ENCODE measurements around the gene KLHDC8A. TPM values are rescaled to one million over a fixed set of nuclear protein-coding genes. Genes with fewer than 3 reads are reported as not detected.

Gene KLHDC8A
- total RNA-seq, 2 donors from 2014 or later: not detected

- DNase-seq (ENCODE audit: low spot score in 2 of 2) (no peak), ATAC-seq (no peak)
- Mint-ChIP-seq H3K9me3 (no peaks in the 10 kb centered on the region), H3K27ac (peak overlapping the region; percentile 9 to 88), H3K36me3 (peaks cover 0 to 4% of the 10 kb centered on the region in 2 donors)
Observed at GRCh38 chr1:205315008-205315618, 41.6 kb downstream of the KLHDC8A start.

- peak overlapping the region; percentile 88 to 94 for H3K27ac Mint-ChIP-seq
- no peaks in the 10 kb centered on the region for H3K36me3 Mint-ChIP-seq
- no peaks in the 10 kb centered on the region for H3K9me3 Mint-ChIP-seq
- DNase-seq (ENCODE audit: low spot score in 2 of 2): peak in 1 of 2 donors; percentile 46
- ATAC-seq: peak; percentile 75 to 87
Observed at GRCh38 chr1:205313563-205314308, 43.0 kb downstream of the KLHDC8A start.

GRCh38 chr1:205312866-205313562 is 43.7 kb downstream of the KLHDC8A start:
- peak in 1 of 2 donors; percentile 1 for ATAC-seq
- H3K36me3 Mint-ChIP-seq: no peaks in the 10 kb centered on the region
- no peaks in the 10 kb centered on the region for H3K9me3 Mint-ChIP-seq
- H3K27ac Mint-ChIP-seq: peak overlapping the region; percentile 88 to 94
- DNase-seq (ENCODE audit: low spot score in 2 of 2): no peak

DNA sequence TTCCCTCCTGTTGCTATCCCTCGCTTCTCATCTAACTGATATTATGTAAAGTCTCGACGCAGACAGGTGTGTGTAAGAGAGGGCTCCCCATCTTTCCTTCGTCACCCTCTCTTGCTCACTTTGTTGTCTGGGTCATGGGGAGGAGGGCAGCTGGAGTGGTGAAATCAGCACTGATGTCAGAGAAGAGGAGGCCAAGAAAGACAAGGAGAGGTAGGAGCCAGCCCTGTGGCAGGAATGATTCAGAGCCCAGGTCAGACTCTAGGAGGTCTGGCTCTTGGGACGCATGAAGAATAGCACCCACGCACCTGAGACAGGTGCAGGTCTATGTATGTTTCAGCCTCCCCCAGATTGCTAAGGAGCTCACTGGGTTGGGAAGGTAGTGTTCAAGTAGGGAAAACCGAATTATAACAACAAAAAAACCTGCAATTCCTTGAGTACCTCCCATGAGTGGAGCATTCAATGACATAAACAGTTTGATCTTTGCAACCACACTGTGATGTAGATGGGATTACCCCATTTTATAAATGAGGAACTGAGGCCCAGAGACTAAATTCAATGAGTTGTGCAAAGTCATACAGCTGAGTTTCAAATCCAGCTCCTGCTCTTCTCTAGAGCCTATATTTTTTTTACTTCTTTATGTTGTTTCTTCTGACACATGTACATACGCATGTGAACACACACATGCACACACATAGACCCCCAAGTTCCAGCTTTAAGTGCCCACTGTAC is 45.6 kb downstream of the KLHDC8A start:
- H3K9me3 Mint-ChIP-seq: no peaks in the 10 kb centered on the region
- DNase-seq (ENCODE audit: low spot score in 2 of 2) (no peak), ATAC-seq (no peak)
- peak overlapping the region in 1 of 2 donors; percentile 31 for H3K27ac Mint-ChIP-seq
- no peaks in the 10 kb centered on the region for H3K36me3 Mint-ChIP-seq

DNA sequence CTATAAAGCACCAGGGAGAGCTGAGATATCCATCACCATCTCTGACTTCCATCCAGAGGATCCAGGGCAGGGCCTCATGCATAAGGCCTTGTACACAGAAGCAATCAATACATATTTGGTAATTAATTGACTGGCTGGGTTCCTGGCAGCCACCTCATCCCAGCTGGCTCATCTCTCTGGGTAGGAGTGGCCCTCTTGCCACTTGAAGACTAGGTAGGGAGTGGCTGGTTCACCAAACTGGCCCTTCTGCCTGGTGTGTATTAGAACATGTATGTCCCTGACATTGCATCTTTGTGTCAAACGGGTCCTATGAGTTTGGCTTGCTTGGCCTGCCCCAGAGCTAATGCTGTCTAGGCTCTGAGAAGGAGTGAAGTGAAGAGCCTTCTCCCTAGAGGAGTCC is 47.0 kb downstream of the KLHDC8A start:
- Mint-ChIP-seq H3K9me3 (no peaks in the 10 kb centered on the region), H3K36me3 (peaks cover 7% of the 10 kb centered on the region in 2 donors), H3K27ac (no peak overlapping the region)
- ATAC-seq (no peak), DNase-seq (ENCODE audit: low spot score in 2 of 2) (no peak)

DNA sequence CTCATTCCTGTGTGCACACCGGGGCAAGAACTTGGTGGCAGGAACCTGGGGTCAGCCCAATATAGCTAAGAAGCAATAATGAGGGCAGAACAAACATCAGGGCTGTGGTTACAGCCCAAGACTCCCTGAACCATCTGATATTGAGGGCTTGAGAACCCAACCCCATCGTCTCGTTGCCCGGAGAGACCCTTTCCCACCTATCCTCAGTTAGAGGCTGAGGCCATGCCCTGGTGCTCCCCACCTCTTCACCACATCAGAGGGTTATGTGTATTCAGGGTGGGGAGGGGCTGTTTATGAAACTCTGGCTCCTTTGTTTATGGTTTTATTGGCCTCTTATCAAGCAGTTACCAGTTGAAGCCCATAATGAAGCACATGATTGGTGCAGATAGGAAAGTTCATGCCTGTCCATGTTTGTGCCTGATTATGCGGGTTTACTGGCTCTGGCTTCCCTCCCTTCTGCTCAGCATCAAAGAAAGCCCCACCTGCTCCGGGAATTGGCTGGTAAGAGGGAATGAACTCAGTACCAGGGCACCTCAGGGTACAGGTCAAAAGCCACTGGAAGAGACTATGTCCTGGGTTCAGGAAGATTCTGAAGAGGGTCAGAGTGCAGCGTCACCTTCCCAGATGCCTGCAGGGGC is 49.7 kb downstream of the KLHDC8A start:
- no peak for DNase-seq (ENCODE audit: low spot score in 2 of 2)
- peak overlapping the region in 1 of 2 donors; percentile 50 for H3K27ac Mint-ChIP-seq
- H3K9me3 Mint-ChIP-seq: no peaks in the 10 kb centered on the region
- H3K36me3 Mint-ChIP-seq: peaks cover 9 to 11% of the 10 kb centered on the region in 2 donors
- no peak for ATAC-seq

- peak overlapping the region in 1 of 2 donors; percentile 75 for H3K27ac Mint-ChIP-seq
- H3K9me3 Mint-ChIP-seq: no peaks in the 10 kb centered on the region
- DNase-seq (ENCODE audit: low spot score in 2 of 2) (no peak), ATAC-seq (peak; percentile 55 to 63)
- H3K36me3 Mint-ChIP-seq: peaks cover 9 to 11% of the 10 kb centered on the region in 2 donors
Observed at GRCh38 chr1:205304695-205305070, 52.0 kb downstream of the KLHDC8A start.

DNA sequence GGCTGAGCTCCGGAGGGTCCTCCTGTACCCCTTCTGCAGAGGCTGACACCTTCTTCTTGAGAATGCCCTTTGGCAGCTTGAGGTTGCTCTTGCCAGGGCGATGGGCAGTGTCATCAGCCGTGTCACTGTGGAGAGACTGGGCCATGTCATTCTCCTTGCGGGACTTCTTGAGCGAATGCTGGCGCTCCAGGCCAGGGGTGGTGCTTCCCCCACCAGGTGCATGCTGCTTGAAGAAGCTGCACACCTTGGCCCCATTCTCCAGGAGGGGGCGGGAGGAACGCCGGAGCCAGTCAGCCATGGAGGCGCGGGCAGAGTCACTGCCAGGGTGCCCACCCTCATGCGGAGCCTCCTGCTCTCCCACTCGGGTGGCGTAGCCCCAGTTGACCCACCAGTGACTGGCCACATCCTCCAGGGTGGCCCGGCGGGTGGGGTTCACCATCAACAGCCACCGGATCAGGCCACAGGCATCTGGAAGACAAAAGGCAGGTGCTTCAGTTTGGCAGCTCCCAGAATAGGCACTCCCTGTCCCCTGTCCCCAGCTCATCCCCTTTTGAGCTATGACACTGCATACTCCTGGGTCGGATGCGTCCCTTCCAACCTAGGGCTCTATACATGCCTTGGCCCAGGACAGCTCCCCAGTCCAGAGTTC is 52.6 kb downstream of the KLHDC8A start:
- Mint-ChIP-seq H3K27ac (peak overlapping the region in 1 of 2 donors; percentile 75), H3K9me3 (no peaks in the 10 kb centered on the region), H3K36me3 (peaks cover 9 to 11% of the 10 kb centered on the region in 2 donors)
- DNase-seq (ENCODE audit: low spot score in 2 of 2) (no peak), ATAC-seq (peak in 1 of 2 donors; percentile 38)

DNA sequence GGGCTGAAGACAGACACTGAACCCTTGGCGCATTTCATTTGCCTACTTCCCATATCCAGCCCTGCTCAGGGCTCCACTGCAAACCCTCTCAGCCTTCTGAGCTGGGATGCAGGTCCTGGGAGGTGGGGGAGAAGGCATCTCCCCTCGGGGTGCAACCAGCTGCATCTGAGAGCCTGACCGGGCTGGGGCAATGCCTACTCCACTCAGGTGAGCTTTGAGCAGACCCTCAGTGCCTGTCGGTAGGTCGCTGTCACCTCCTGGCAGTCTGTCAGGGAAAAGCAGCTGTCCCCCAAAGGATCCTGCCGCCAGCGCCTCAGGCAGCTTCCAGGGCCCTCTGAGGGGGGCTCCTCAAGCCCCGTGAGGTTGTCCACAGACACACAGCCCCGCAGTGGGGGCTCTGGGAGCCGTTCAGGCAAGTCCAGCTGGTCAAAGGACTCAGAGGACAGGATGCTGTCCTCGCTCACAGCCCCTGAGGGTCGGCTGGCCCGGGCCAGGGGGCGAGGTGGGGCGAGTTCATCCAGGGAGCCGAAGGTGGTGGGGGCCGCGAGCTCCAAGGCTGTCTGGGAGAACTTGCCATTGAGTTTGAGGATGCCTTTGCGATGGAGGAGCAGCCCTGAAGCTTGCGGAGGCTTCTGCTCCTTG is 53.4 kb downstream of the KLHDC8A start:
- Mint-ChIP-seq H3K9me3 (no peaks in the 10 kb centered on the region), H3K27ac (no peak overlapping the region), H3K36me3 (peaks cover 9 to 11% of the 10 kb centered on the region in 2 donors)
- no peak for DNase-seq (ENCODE audit: low spot score in 2 of 2)
- no peak for ATAC-seq

GRCh38 chr1:205301842-205302588 is 54.7 kb downstream of the KLHDC8A start:
- no peaks in the 10 kb centered on the region for H3K9me3 Mint-ChIP-seq
- ATAC-seq (no peak), DNase-seq (ENCODE audit: low spot score in 2 of 2) (no peak)
- H3K27ac Mint-ChIP-seq: peak overlapping the region in 1 of 2 donors; percentile 48
- H3K36me3 Mint-ChIP-seq: peaks cover 9 to 11% of the 10 kb centered on the region in 2 donors

- Mint-ChIP-seq H3K9me3 (no peaks in the 10 kb centered on the region), H3K27ac (peak overlapping the region in 1 of 2 donors; percentile 2), H3K36me3 (peaks cover 9 to 11% of the 10 kb centered on the region in 2 donors)
- ATAC-seq (no peak), DNase-seq (ENCODE audit: low spot score in 2 of 2) (no peak)
Observed at GRCh38 chr1:205301205-205301821, 55.4 kb downstream of the KLHDC8A start.

GRCh38 chr1:205300149-205300548 is 56.6 kb downstream of the KLHDC8A start:
- Mint-ChIP-seq H3K36me3 (peaks cover 7 to 8% of the 10 kb centered on the region in 2 donors), H3K27ac (no peak overlapping the region), H3K9me3 (no peaks in the 10 kb centered on the region)

DNA sequence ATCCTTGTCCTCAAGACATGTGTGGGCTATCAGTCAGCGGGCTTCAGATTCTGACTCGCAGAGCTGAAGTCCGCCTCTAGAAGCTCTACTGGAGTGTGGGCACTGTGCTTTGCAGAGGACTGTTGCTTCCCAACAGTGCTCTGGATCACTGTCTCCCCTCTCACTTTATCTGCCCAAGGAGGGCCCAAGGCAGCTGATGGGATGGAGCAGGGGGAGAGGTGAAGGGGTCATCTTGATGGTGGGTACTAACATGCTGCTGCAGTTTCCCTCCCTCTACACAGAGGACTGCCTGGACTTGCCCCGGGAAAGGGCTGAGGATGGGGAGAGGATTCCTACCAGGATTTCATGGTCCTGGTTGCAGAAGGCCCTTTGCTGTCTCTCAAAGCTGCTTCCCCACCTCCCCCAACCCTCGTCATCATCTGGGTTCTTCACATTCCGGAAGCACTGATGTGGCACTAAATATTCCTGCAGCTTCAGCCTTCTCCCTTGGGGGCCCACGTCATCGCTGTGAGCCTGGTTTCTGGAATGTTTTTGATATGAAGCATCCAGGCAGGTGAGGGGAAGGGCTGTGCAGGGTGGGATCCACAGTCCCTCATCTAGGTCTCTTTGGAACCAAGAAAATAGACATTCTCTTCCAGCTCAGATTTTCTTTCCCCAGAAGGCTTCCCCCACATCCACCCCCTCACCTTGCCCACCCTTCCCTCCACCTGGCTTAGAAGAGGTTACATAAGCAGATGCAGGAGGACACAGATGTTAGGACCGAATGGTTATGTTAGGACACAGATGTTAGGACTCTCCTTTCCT is 58.3 kb downstream of the KLHDC8A start:
- no peak for DNase-seq (ENCODE audit: low spot score in 2 of 2)
- no peak overlapping the region for H3K27ac Mint-ChIP-seq
- H3K9me3 Mint-ChIP-seq: no peaks in the 10 kb centered on the region
- no peak for ATAC-seq
- H3K36me3 Mint-ChIP-seq: no peaks in the 10 kb centered on the region

More at GRCh38 chr1:205300149-205300548, 56.6 kb downstream of the KLHDC8A start:
- DNase-seq (ENCODE audit: low spot score in 2 of 2) (no peak), ATAC-seq (no peak)
